ENCODE measurements around the gene PLA2G4C. TPM values are rescaled to one million over a fixed set of nuclear protein-coding genes. Genes with fewer than 3 reads are reported as not detected.

PLA2G4C gene
- polyA plus RNA-seq, 12 donors, result 15.2 to 85.8 (median 46.0) TPM; not detected in 1

GRCh38 chr19:48061401-48062344, 48.9 kb downstream of the PLA2G4C start:
- DNase-seq, result no peak

GRCh38 chr19:48060381-48060780, 50.2 kb downstream of the PLA2G4C start:
- no peak for DNase-seq

DNA sequence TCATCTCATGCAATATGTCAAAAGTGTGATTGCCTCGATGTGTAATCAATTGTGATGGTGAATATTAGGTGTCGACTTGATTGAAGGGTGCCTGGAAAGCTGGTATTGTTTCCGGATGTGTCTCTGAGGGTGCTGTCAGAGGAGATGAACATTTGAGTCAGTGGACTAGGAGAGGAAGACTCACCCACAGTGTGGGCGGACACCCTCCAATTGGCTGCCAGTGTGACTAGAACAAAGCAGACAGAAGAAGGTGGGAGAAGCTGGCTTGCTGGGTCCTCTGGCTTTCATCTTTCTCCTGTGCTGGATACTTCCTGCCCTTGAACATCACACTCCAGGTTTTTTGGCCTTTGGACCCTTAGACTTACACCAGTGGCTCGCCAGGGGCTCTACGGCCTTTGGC, 51.3 kb downstream of the PLA2G4C start:
- no peak for DNase-seq

- DNase-seq, result no peak
Observed at GRCh38 chr19:48053856-48054255, 56.8 kb downstream of the PLA2G4C start.

DNA sequence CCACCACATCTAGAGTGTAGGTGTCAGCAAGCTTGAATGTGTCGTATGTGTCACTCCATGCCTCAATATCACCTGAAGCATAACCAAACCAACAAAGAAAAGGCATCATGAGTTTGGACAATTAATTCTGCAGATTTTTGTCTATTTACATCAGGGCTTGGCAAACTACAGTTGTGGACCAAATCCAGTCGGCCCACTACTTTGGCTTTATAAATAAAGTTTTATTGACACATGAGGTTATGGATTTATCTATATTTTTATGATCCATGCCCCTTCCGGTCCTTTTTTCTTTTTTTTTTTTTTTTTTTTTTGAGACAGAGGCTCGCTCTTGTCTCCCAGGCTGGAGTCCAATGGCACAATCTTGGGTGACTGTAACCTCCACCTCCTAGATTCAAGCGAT, 57.5 kb downstream of the PLA2G4C start:
- DNase-seq, result no peak

GRCh38 chr19:48051335-48052033, 59.1 kb downstream of the PLA2G4C start:
- DNase-seq, result no peak

- DNase-seq, result no peak
Observed at GRCh38 chr19:48044561-48044960, 66.1 kb downstream of the PLA2G4C start.

- no peak for DNase-seq
Observed at GRCh38 chr19:48043675-48044258, 66.8 kb downstream of the PLA2G4C start, which contains the start of gene CABP5. Gene CABP5, minus strand, starts transcription at chr19:48044079. Its CDS starts 157 bp downstream, at chr19:48043922.

- no peak for DNase-seq
Observed at GRCh38 chr19:48041877-48042580, 68.6 kb downstream of the PLA2G4C start.

DNA sequence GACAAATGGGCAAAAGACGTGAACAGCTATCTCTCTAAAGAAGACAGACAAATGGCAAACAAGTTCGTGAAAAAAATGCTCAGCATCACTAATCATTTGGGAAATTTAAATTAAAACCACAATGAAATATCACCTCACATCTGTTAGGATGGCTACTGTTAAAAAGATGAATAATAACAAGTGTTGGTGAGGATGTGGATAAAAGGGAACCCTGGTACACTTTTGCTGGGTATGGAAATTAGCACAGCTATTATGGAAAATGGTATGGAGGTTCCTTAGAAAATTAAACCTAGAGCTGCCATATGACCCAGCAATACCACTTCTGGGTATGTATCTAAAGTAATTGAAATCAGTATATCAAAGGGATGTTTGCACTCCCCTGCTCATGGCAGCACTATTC, 73.9 kb downstream of the PLA2G4C start:
- no peak for DNase-seq

- DNase-seq, result no peak
Observed at GRCh38 chr19:48033604-48034003, 77.0 kb downstream of the PLA2G4C start.

DNA sequence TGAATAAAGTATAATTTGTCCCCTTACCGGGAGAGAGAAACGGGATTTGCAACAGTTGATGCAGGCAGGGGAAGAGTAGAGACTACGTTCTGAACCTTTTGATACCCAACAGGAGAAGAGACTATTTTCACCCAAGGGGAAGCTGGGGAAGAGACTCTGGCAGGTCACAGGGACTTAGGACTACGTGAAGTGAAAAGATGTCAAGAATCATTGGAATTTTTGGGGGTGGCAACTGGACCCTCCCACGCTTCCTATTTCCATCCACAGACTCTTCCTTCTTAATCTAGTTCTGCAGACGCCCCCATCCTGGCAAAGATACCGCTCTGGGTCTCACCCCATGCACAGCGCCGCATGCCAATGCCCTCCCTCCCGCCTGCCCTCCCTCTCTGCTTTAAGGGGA, 80.5 kb downstream of the PLA2G4C start:
- no peak for DNase-seq

- no peak for DNase-seq
Observed at GRCh38 chr19:48029431-48029830, 81.2 kb downstream of the PLA2G4C start.

DNA sequence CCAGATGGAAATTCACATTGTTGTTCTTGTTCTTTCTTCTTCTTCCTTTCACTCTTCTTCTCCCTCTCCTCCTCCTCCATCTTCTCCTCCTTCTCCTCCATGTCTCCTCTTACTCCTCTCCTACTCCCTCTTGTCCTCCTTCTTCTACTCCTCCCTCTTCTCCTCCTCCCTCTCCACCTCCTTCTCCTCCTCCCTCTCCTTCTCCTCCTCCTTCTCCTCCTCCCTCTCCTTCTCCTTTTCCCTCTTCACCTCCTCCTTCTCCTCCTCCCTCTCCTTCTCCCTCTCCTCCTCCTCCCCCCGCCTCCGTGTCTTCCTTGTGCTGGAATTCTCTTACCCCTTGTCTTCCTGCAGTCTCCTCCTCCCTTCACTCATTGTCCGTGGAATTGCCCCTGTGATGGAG, 85.1 kb downstream of the PLA2G4C start:
- no peak for DNase-seq

DNA sequence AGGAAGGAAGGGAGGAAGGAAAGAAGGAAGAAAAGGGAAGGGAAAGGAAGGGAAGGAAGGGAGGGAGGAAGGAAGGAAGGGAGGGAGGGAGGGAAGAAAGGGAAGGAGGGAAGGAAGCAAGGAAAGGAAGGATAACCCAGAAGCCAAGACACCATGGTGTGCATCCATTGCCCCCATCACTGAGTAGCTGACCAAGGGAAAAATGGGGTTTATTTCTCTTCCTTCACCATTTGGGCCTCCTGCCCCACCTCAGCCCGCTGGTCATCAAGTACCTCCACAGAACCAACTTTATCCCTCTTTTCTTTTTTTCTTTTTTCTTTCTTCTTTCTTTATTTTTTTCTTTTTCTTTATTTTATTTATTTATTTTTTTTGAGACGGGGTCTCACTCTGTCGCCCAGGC, 87.1 kb downstream of the PLA2G4C start:
- no peak for DNase-seq

- DNase-seq, result no peak
Observed at GRCh38 chr19:48023011-48023410, 87.6 kb downstream of the PLA2G4C start.

GRCh38 chr19:48020686-48021085, 89.9 kb downstream of the PLA2G4C start:
- DNase-seq, result no peak

DNA sequence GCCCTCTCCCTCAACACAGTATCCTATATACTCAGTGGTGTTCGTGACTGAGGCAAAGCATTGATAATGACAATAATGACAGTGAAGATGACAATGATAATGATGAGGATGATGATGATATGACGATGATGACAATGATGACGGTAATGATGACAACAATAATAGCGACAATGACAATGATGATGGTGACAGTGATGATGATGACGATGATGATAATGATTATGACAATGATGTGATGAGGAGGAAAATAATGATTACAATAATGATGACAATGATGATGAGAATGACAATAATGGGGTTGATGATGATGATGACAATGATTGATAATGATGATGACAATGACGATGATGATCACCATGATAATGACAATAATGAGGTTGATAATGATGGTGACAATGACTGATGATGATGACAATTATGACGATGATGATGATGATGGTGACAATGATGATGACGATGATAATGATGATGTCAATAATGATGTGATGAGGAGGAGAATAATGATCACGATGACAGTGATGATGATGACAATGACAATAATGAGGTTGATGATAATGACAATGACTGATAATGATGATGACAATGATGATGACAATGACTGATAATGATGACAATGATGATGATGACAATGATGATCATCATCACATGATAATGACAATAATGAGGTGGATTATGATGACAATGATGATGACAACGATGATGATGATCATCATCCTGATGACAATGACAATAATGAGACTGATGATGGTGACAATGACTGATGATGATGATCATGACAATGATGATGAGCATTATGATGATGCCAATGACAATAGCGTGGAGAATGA, 99.5 kb downstream of the PLA2G4C start:
- no peak for DNase-seq

- no peak for DNase-seq
Observed at GRCh38 chr19:48006762-48007161, 103.9 kb downstream of the PLA2G4C start.

DNA sequence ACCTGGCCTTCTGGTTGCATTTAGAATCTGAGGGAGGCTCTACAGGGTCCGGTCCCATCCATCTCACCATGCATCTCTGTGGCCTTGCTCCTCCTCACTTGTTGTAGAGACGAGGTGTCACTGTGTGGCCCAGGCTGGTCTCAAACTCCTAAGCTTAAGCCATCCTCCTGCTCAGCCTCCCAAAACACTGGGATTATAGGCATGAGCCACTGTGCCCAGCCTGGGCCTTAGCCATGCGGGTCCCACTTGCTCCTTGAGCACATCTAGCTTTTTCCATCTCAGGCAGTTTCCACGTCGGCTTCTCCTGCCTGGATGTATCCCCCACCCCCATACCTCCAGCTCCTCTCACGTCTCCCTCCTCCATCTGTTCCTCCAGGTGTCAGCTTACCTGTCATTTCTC, 106.4 kb downstream of the PLA2G4C start:
- DNase-seq, result no peak

- DNase-seq, result no peak
Observed at GRCh38 chr19:48000846-48001245, 109.8 kb downstream of the PLA2G4C start.

Data from muscle of arm (tissue), 12 donors.